H9 (cell line): ENCODE results near the gene CSMD2. TPM values are rescaled to one million over a fixed set of nuclear protein-coding genes. Genes with fewer than 3 reads are reported as not detected.

ENCODE experiments used
- DNase-seq: peaks from one replicate; pipeline ENCODE4 v3.0.0-alpha.2; 2017
- H2AFZ ChIP-seq: one replicate; pipeline ENCODE4 v1.6.1; 2013; ENCODE audit warnings: mild to moderate bottlenecking, low read length, control low read depth, moderate library complexity
- H2AK5ac ChIP-seq: 2 replicates; pipeline ENCODE4 v1.6.1; 2013; ENCODE audit warnings: low read length, control low read depth, mixed read lengths; ENCODE audit not compliant: insufficient read length
- H2BK120ac ChIP-seq: one replicate; pipeline ENCODE4 v1.6.1; 2013; ENCODE audit warnings: low read depth, mild to moderate bottlenecking, low read length, control low read depth, inconsistent platforms; ENCODE audit not compliant: poor library complexity, severe bottlenecking
- H2BK12ac ChIP-seq: 2 replicates; pipeline ENCODE4 v1.6.1; 2013; ENCODE audit warnings: low read length, control low read depth, mixed read lengths, low read depth; ENCODE audit not compliant: insufficient read length
- H2BK15ac ChIP-seq: 2 replicates; pipeline ENCODE4 v1.6.1; 2013; ENCODE audit warnings: low read depth, low read length, control low read depth
- H2BK20ac ChIP-seq: one replicate; pipeline ENCODE4 v1.6.1; 2013; ENCODE audit warnings: low read depth, mild to moderate bottlenecking, low read length, control low read depth, inconsistent platforms; ENCODE audit not compliant: poor library complexity, severe bottlenecking
- H2BK5ac ChIP-seq: 2 replicates; pipeline ENCODE4 v1.6.1; 2013; ENCODE audit warnings: low read length, control low read depth, mixed read lengths; ENCODE audit not compliant: insufficient read length
- H3K14ac ChIP-seq: 2 replicates; pipeline ENCODE4 v1.6.1; 2013; ENCODE audit warnings: low read length, control low read depth; ENCODE audit not compliant: insufficient read depth
- H3K18ac ChIP-seq: 2 replicates; pipeline ENCODE4 v1.6.1; 2013; ENCODE audit warnings: low read depth, mild to moderate bottlenecking, mixed read lengths, low read length, control low read depth; ENCODE audit not compliant: insufficient read length
- H3K23ac ChIP-seq: 2 replicates; pipeline ENCODE4 v1.6.1; 2013; ENCODE audit warnings: low read length, control low read depth, mixed read lengths, low read depth; ENCODE audit not compliant: insufficient read length
- H3K23me2 ChIP-seq: 2 replicates; pipeline ENCODE4 v1.6.1; 2013; ENCODE audit warnings: low read depth, mild to moderate bottlenecking, mixed read lengths, low read length, control low read depth; ENCODE audit not compliant: insufficient read length, poor library complexity, severe bottlenecking
- H3K27ac ChIP-seq: 2 replicates; pipeline ENCODE4 v1.5.1; 2013; ENCODE audit warnings: low read length, control low read depth, mixed read lengths, low read depth; ENCODE audit not compliant: insufficient read length
- H3K27me3 ChIP-seq: 2 replicates; pipeline ENCODE4 v1.6.1; 2013; ENCODE audit warnings: low read length, control low read depth, inconsistent platforms; ENCODE audit not compliant: insufficient read depth
- H3K4ac ChIP-seq: 2 replicates; pipeline ENCODE4 v1.6.1; 2013; ENCODE audit warnings: low read depth, mild to moderate bottlenecking, control low read depth, inconsistent platforms, low read length, moderate library complexity
- H3K4me1 ChIP-seq: 2 replicates; pipeline ENCODE4 v1.6.1; 2013; ENCODE audit warnings: low read length, control low read depth, inconsistent platforms; ENCODE audit not compliant: insufficient read depth
- H3K4me2 ChIP-seq: 2 replicates; pipeline ENCODE4 v1.6.1; 2013; ENCODE audit warnings: low read length, control low read depth, mixed read lengths; ENCODE audit not compliant: insufficient read length, insufficient read depth
- H3K56ac ChIP-seq: 2 replicates; pipeline ENCODE4 v1.6.1; 2013; ENCODE audit warnings: low read depth, mild to moderate bottlenecking, mixed read lengths, low read length, control low read depth; ENCODE audit not compliant: insufficient read length
- H3K79me1 ChIP-seq: 2 replicates; pipeline ENCODE4 v1.6.1; 2013; ENCODE audit warnings: low read depth, mild to moderate bottlenecking, moderate library complexity, low read length, control low read depth, inconsistent platforms; ENCODE audit not compliant: insufficient read depth, poor library complexity, severe bottlenecking
- H3K79me2 ChIP-seq: 2 replicates; pipeline ENCODE4 v1.6.1; 2013; ENCODE audit warnings: low read length, control low read depth, inconsistent platforms; ENCODE audit not compliant: insufficient read depth
- H3K9ac ChIP-seq: 2 replicates; pipeline ENCODE4 v1.6.1; 2013; ENCODE audit warnings: low read length, control low read depth, mixed read lengths; ENCODE audit not compliant: insufficient read length; ENCODE audit errors: extremely low read depth
- H3K9me3 ChIP-seq: one replicate; pipeline ENCODE4 v1.6.1; 2013; ENCODE audit warnings: low read depth, low read length, inconsistent platforms; ENCODE audit not compliant: control insufficient read depth
- H3T11ph ChIP-seq: one replicate; pipeline ENCODE4 v1.6.1; 2013; ENCODE audit warnings: mild to moderate bottlenecking, low read length, control low read depth, inconsistent platforms
- H4K20me1 ChIP-seq: one replicate; pipeline ENCODE4 v1.6.1; 2013; ENCODE audit not compliant: control insufficient read depth, insufficient read length, insufficient read depth
- H4K5ac ChIP-seq: 2 replicates; pipeline ENCODE4 v1.6.1; 2013; ENCODE audit warnings: low read depth, mild to moderate bottlenecking, mixed read lengths, low read length, control low read depth; ENCODE audit not compliant: insufficient read length
- H4K8ac ChIP-seq: replicated peaks from 2 replicates; pipeline ENCODE4 v1.6.1; 2013; ENCODE audit warnings: low read length, control low read depth, mixed read lengths, low read depth; ENCODE audit not compliant: insufficient read length
- H4K91ac ChIP-seq: 2 replicates; pipeline ENCODE4 v1.6.1; 2013; ENCODE audit warnings: low read depth, mild to moderate bottlenecking, moderate library complexity, mixed read lengths, low read length, control low read depth; ENCODE audit not compliant: insufficient read length
- H3K27ac Mint-ChIP-seq, 3 experiments: 2 replicates in 2 of 3; 3 replicates in 1 of 3; pipeline ENCODE4 v1.8.0; 2020 to 2021; ENCODE audit warnings: mixed read lengths in 3 of 3, mild to moderate bottlenecking in 1 of 3, moderate library complexity in 1 of 3
- H3K27me3 Mint-ChIP-seq: 2 replicates; pipeline ENCODE4 v1.8.0; 2021; ENCODE audit warnings: low read depth, mild to moderate bottlenecking, moderate library complexity, mixed read lengths
- H3K36me3 Mint-ChIP-seq, 3 experiments: 2 replicates in 2 of 3; 3 replicates in 1 of 3; pipeline ENCODE4 v1.8.0; 2020 to 2021; ENCODE audit warnings: low read depth in 3 of 3, mixed read lengths in 3 of 3; ENCODE audit not compliant: insufficient read depth in 1 of 3
- H3K4me1 Mint-ChIP-seq, 2 experiments: 2 replicates each; pipeline ENCODE4 v1.8.0; 2020; ENCODE audit warnings: mixed read lengths in 2 of 2
- H3K4me3 Mint-ChIP-seq, 2 experiments: 2 replicates in 1 of 2; 3 replicates in 1 of 2; pipeline ENCODE4 v1.8.0; 2020 to 2021; ENCODE audit warnings: mild to moderate bottlenecking in 2 of 2, mixed read lengths in 2 of 2, moderate library complexity in 1 of 2
- H3K9me3 Mint-ChIP-seq, 2 experiments: 2 replicates in 1 of 2; 3 replicates in 1 of 2; pipeline ENCODE4 v1.8.0; 2020; ENCODE audit warnings: mild to moderate bottlenecking in 2 of 2, mixed read lengths in 2 of 2, moderate library complexity in 1 of 2
- WGBS: extraction: QIAGEN DNeasy Blood & Tissue Kit; methylation state at CpG from one replicate; pipeline ENCODE4 v1.1.7; 2013; ENCODE audit warnings: missing lambda C conversion rate, low lambda C conversion rate, mixed read lengths; ENCODE audit not compliant: insufficient read length; ENCODE audit errors: extremely low coverage; 5-methylcytosine and 5-hydroxymethylcytosine counted together
- total RNA-seq: library from RNA; stranded (reverse); gene quantifications from 2 replicates; pipeline ENCODE4 v1.2.1, GENCODE V29; 2021
- TF ChIP-seq, protein P1 (sequence below): fragments of 200-600 bp; sonication (generic); conservative IDR thresholded peaks from 3 replicates; pipeline ENCODE4 v1.8.0; 2021; ENCODE audit warnings: antibody characterized with exemption, mild to moderate bottlenecking

CSMD2 gene
- total RNA-seq, 1 experiment from 2014 or later, result 6.4 TPM

GRCh38 chr1:33736496-33736895, 428.5 kb downstream of the CSMD2 start:
- Mint-ChIP-seq H3K27ac (no peak overlapping the region), H3K4me3 (no peak overlapping the region), H3K27me3 (no peaks in the 10 kb centered on the region), H3K9me3 (no peaks in the 10 kb centered on the region), H3K4me1 (peaks cover 11% of the 10 kb centered on the region in 2 experiments), H3K36me3 (peaks cover 10 to 16% (median 13%) of the 10 kb centered on the region in 3 experiments)
- Histone ChIP-seq H3K18ac (no peak overlapping the region), H2BK12ac (no peak overlapping the region), H3K23ac (no peak overlapping the region), H4K20me1 (no peaks in the 10 kb centered on the region), H3K4me2 (no peak overlapping the region), H3K79me1 (no peaks in the 10 kb centered on the region), H2AFZ (no peak overlapping the region), H2AK5ac (no peak overlapping the region), H3K9me3 (no peaks in the 10 kb centered on the region), H3K4me1 (no peaks in the 10 kb centered on the region), H3K4ac (no peak overlapping the region), H2BK20ac (no peak overlapping the region), H4K8ac (no peak overlapping the region), H3K27ac (no peak overlapping the region), H3K9ac (no peak overlapping the region), H2BK120ac (no peak overlapping the region), H3K14ac (no peak overlapping the region), H4K5ac (no peak overlapping the region), H3K27me3 (no peaks in the 10 kb centered on the region), H2BK5ac (no peak overlapping the region), H3T11ph (no peak overlapping the region), H3K79me2 (no peaks in the 10 kb centered on the region), H3K56ac (no peak overlapping the region), H2BK15ac (no peak overlapping the region), H3K23me2 (no peaks in the 10 kb centered on the region), H4K91ac (no peak overlapping the region)
- WGBS, result no CpG with 5 or more reads among the region's 1 CpG
- TF ChIP-seq, protein P1, sequence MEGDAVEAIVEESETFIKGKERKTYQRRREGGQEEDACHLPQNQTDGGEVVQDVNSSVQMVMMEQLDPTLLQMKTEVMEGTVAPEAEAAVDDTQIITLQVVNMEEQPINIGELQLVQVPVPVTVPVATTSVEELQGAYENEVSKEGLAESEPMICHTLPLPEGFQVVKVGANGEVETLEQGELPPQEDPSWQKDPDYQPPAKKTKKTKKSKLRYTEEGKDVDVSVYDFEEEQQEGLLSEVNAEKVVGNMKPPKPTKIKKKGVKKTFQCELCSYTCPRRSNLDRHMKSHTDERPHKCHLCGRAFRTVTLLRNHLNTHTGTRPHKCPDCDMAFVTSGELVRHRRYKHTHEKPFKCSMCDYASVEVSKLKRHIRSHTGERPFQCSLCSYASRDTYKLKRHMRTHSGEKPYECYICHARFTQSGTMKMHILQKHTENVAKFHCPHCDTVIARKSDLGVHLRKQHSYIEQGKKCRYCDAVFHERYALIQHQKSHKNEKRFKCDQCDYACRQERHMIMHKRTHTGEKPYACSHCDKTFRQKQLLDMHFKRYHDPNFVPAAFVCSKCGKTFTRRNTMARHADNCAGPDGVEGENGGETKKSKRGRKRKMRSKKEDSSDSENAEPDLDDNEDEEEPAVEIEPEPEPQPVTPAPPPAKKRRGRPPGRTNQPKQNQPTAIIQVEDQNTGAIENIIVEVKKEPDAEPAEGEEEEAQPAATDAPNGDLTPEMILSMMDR, result no peak
- DNase-seq, result no peak
